C4-2B (cell line): Measurements from ENCODE around the gene PP2D1.

ENCODE experiments used
- ZFX ChIP-seq: fragments of 450-650 bp; IDR thresholded peaks from 2 replicates; pipeline ENCODE4 v1.6.1; 2017
- TF ChIP-seq, protein P1 (sequence below): fragments of 450-650 bp; conservative IDR thresholded peaks from 2 replicates; pipeline ENCODE4 v1.5.1; 2017; ENCODE audit warnings: mild to moderate bottlenecking

DNA sequence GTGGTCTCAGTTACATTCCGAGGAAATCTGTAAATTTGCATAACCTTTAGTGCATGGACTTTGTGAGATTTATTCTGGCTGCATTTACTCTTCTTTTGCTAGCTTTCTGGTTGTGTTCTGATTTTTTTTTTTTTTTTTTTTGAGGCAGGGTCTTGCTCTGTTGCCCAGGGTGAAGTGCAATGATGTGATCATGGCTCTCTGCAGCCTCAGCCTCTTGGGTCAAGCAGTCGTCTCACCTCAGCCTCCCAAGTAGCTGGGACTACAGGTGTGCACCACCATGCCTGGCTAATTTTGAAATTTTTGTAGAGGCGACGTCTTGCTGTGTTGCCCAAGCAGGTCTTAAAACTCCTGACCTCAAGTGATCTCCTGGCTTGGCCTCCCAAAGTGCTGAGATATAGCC is 52.6 kb downstream of the PP2D1 start:
- TF ChIP-seq, protein P1, sequence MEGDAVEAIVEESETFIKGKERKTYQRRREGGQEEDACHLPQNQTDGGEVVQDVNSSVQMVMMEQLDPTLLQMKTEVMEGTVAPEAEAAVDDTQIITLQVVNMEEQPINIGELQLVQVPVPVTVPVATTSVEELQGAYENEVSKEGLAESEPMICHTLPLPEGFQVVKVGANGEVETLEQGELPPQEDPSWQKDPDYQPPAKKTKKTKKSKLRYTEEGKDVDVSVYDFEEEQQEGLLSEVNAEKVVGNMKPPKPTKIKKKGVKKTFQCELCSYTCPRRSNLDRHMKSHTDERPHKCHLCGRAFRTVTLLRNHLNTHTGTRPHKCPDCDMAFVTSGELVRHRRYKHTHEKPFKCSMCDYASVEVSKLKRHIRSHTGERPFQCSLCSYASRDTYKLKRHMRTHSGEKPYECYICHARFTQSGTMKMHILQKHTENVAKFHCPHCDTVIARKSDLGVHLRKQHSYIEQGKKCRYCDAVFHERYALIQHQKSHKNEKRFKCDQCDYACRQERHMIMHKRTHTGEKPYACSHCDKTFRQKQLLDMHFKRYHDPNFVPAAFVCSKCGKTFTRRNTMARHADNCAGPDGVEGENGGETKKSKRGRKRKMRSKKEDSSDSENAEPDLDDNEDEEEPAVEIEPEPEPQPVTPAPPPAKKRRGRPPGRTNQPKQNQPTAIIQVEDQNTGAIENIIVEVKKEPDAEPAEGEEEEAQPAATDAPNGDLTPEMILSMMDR: no peak
- no peak for TF ChIP-seq ZFX
